Stomach (tissue), 4 donors: ENCODE data around the gene ARHGAP10.

Experiments
- CTCF ChIP-seq, 7 experiments: fragments of 450-650 bp in 4 of 7; fragments of 200-600 bp in 3 of 7; sonication (generic) in 3 of 7; IDR thresholded peaks; one replicate each; pipeline ENCODE4 v1.5.1; 2016 to 2019; ENCODE audit warnings: antibody characterized with exemption in 7 of 7, control low read depth in 2 of 7, mild to moderate bottlenecking in 1 of 7
- POLR2A ChIP-seq, 4 donors: fragments of 450-650 bp; IDR thresholded peaks; one replicate each; pipeline ENCODE4 v1.6.1; 2016; ENCODE audit warnings: antibody characterized with exemption in 4 of 4, control low read depth in 2 of 4, mild to moderate bottlenecking in 1 of 4, moderate library complexity in 1 of 4

- TF ChIP-seq CTCF (IDR thresholded peaks at IDR 0.05) (peak in 6 of 7 experiments; percentile 89 to 100 (median 98)), POLR2A (IDR thresholded peaks at IDR 0.05) (no peak)
Observed at GRCh38 chr4:147866532-147867271, 134.8 kb downstream of the ARHGAP10 start.
